ENCODE measurements around the gene BCL2L13.
"Not testable (repeated sequence)": the region's sequence is repeated elsewhere in the genome, so short reads cannot be mapped to it uniquely, and the experiment has no call there.

BCL2L13 gene

GRCh38 chr22:17638432-17639246 lies at the start of gene BCL2L13:
Gene BCL2L13, plus strand, starts transcription at chr22:17638757. Its CDS starts 16,955 bp downstream, at chr22:17655712.
- DNase-seq, result peak; percentile 89

- DNase-seq, result no peak
Measured at GRCh38 chr22:17589810-17590375, 48.7 kb upstream of the BCL2L13 start.

- no peak for DNase-seq
Measured at GRCh38 chr22:17590586-17590985, 48.0 kb upstream of the BCL2L13 start.

GRCh38 chr22:17592201-17592600 lies 46.4 kb upstream of the BCL2L13 start:
- no peak for DNase-seq

GRCh38 chr22:17596226-17596625 lies 42.3 kb upstream of the BCL2L13 start:
- DNase-seq, result no peak

- no peak for DNase-seq
Measured at GRCh38 chr22:17597217-17597616, 41.3 kb upstream of the BCL2L13 start.

- DNase-seq, result no peak
Measured at GRCh38 chr22:17598318-17598717, 40.2 kb upstream of the BCL2L13 start.

- no peak for DNase-seq
Measured at GRCh38 chr22:17601031-17601430, 37.5 kb upstream of the BCL2L13 start.

GRCh38 chr22:17603668-17604067 lies 34.9 kb upstream of the BCL2L13 start:
- DNase-seq, result no peak

GRCh38 chr22:17606496-17606895 lies 32.1 kb upstream of the BCL2L13 start:
- no peak for DNase-seq

GRCh38 chr22:17607891-17608521 lies 30.6 kb upstream of the BCL2L13 start:
- DNase-seq, result no peak

- no peak for DNase-seq
Measured at GRCh38 chr22:17612057-17612456, 26.5 kb upstream of the BCL2L13 start.

GRCh38 chr22:17613280-17613679 lies 25.3 kb upstream of the BCL2L13 start:
- DNase-seq, result no peak

- no peak for DNase-seq
Measured at GRCh38 chr22:17627961-17628405, 10.6 kb upstream of the BCL2L13 start.

- peak; percentile 95 for DNase-seq
Measured at GRCh38 chr22:17628406-17629172, 10.0 kb upstream of the BCL2L13 start, which contains the start of gene ATP6V1E1. Gene ATP6V1E1, minus strand, starts transcription at chr22:17628749. Its CDS starts 114 bp downstream, at chr22:17628635.

- DNase-seq, result no peak
Measured at GRCh38 chr22:17629173-17629489, 9.4 kb upstream of the BCL2L13 start.

- DNase-seq, result no peak
Measured at GRCh38 chr22:17629641-17630040, 8.9 kb upstream of the BCL2L13 start.

- no peak for DNase-seq
Measured at GRCh38 chr22:17631076-17631565, 7.4 kb upstream of the BCL2L13 start.

- no peak for DNase-seq
Measured at GRCh38 chr22:17633217-17633997, 5.2 kb upstream of the BCL2L13 start.

- DNase-seq, result no peak
Measured at GRCh38 chr22:17633998-17634323, 4.6 kb upstream of the BCL2L13 start.

GRCh38 chr22:17634696-17635095 lies 3.9 kb upstream of the BCL2L13 start:
- no peak for DNase-seq

GRCh38 chr22:17636850-17637249 lies 1.7 kb upstream of the BCL2L13 start:
- not testable (repeated sequence) for DNase-seq
